GM21528 (cell line): Measurements from ENCODE around the gene MARCHF4.

Experiments
- ATAC-seq: cut with Tn5 transposase; IDR thresholded peaks from one replicate; pipeline ENCODE4 v1.9.1; 2021; ENCODE audit warnings: mild to moderate bottlenecking, moderate library complexity; ENCODE audit not compliant: unreplicated experiment, low FRiP score

The MARCHF4 gene

DNA sequence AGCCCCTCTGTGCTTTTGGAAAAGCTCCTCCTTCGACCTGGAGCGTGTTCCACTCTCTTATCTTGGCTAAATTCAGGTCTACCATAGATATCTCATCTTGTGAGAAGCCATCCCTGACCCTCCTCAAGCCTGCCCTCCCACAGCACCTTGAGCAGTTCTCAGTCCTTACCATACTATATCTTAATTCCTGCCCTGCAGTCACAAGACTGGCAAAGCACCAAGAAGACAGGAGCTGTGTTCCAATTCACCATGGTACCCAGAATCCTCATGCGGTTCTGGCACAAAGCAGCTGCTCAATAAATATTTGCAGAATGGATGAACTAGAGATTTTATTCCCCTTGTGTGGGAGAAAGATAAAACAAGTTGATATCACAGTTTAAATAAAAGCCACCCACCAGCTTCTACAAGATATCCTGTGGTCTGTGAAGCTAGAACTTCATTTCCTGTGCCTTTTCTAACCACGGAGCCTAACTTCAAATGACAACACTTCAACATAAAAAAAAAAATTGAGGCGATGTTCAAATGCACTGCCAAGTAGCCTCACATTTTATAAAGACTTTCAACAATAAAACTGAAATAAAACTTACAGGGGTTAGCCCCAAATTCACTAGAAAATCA, 19.5 kb downstream of the MARCHF4 start:
- no peak for ATAC-seq

DNA sequence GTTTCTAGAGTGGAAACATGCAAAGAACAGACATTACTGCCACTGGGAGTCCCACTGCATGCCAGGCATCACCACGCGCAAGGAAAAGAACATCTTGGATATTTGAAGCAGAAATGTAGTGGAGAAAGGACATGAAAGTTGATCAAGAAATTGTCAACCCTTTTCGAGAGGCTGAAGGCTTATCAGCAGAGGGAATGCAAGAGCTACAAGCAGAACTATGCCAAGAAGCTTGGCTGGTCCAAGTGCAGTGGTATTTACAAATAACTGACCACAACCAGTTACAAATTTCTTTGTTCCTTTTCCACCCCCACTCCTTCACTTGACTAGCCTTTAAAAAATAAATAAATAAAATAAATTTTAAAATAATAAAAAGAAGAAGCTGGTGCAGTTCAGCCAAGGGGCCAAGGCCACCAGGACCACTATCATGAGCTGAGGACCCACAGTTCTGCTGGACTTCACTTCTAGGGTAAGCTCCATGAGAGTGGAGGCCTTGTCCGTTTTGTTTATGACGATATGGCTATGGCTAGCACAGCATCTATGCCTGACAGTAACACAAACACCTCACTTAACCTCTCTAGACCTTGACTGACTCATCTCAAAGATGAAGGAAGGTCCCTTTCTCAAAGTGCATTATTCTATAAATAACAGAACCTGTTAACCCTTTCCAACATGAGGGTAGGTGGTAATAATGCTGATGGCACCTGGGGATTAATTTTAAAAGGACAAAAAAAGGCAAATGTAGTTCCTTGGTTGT, 20.9 kb downstream of the MARCHF4 start:
- ATAC-seq = no peak

DNA sequence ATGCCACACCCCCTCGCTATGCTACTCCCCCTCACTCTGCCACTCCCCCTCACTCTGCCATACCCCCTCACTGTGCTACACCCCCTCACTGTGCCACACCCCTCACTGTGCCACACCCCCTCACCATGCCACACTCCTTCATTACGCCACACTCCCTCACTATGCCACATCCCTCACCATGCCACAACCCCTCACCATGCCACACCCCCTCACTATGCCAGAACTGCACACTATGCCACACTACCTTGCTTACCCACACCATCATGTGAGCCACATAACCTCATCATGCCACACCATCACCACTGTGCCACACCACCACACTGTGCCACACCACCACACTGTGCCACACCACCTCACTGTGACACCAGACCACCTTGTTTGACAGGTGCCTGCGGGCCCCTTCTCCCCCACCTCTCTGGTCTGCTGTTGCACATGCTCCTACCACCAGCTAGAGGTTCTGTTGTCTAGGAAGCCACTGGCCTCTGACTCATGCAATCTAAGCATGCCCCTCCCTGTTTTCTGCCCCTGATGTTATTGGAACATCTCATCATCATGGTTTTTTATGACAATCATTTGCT, 22.0 kb downstream of the MARCHF4 start:
- ATAC-seq = no peak

- ATAC-seq = no peak
Measured at GRCh38 chr2:216349366-216349765, 22.9 kb downstream of the MARCHF4 start.

- no peak for ATAC-seq
Measured at GRCh38 chr2:216348756-216349308, 23.5 kb downstream of the MARCHF4 start.

DNA sequence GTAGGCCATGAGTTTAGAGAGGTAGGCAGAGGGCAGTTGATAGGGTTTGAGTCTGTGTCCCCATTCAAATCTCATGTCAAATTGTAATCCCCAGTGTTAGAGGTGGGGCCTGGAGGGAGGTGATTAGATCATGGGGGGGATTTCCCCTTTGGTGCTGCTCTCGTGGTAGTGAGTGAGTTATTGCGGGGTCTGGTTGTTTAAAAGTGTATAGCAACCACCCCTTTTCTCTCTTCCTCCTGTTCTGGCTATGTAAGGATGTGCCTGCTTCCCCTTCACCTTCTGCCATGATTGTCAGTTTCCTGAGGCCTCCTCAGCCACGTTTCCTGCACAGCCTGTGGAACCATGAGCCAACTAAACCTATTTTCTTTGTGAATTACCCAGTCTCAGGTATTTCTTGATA, 25.5 kb downstream of the MARCHF4 start:
- no peak for ATAC-seq

GRCh38 chr2:216345846-216346245, 26.4 kb downstream of the MARCHF4 start:
- no peak for ATAC-seq

DNA sequence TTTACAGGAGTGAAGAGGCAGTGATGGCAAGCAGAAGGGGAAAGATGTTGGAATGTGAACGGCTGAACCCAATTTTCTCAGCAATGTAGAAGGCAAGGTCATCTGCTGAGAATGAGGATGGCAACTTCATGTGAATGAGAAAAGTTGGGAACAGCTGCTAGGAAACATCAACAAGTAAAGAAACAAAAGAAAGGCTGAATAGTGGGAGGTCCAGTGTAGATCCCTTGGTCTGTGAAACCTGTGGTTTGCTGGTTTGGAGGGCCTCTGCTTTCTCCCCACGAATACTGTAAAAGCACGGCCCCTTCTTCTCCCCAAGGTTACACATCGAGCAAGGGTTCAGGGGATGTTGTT, 27.4 kb downstream of the MARCHF4 start:
- ATAC-seq = no peak

DNA sequence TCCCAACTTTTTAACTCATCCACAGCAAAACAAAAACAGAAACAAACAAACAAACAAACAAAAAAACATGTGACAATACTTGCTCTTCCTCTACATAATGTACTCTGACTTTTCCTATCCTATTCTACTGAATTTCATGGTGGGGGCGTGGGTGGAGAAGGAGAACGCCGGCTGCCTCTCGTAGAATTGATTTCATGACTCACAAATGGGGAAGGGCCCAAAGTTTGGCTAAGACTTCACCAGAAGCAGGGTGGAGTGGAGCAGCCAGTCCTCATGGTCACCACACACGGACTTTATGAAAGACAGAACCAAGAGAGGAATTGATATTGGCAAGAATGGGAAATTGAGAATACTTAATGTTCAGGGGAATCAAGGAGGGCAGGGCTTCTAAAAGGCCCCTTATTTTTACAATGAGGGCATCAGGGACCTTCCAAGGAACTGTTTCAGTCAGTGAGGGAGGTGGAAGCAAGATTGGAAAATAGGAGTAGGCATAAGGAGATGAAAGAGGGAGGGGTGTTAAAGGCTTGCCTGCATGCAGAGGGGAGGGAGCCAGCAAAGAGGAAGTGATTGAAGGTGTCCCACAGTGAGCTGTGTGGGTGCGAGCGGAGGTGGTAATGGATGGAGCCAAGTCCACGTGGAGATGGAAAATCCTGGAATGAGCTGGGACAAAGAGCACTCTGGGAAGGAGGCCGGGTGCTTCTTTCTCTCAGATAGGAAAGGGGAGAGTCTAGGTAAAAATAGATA, 27.9 kb downstream of the MARCHF4 start:
- no peak for ATAC-seq

GRCh38 chr2:216343221-216343980, 28.9 kb downstream of the MARCHF4 start:
- ATAC-seq = no peak

DNA sequence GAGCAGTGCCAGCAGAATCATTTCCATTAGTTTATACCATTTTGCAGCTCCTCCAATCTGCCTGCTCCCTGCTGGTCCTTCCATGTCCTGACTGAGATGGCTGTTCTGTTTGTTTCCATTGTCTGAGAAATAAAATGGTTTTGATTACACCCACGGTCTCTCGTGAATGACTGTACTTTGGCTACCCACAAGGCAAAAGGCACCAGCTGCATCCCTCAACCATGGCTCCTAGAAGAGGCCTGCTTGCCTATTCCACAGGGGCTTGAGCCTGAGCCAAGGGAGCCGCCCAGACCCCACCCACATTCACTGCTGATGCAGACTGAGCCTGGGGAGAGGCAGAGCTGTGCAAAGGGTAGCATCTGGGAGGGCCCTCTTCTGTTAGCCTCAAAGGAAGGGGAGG, 31.2 kb downstream of the MARCHF4 start:
- no peak for ATAC-seq

GRCh38 chr2:216340280-216340631, 32.0 kb downstream of the MARCHF4 start:
- ATAC-seq = no peak

DNA sequence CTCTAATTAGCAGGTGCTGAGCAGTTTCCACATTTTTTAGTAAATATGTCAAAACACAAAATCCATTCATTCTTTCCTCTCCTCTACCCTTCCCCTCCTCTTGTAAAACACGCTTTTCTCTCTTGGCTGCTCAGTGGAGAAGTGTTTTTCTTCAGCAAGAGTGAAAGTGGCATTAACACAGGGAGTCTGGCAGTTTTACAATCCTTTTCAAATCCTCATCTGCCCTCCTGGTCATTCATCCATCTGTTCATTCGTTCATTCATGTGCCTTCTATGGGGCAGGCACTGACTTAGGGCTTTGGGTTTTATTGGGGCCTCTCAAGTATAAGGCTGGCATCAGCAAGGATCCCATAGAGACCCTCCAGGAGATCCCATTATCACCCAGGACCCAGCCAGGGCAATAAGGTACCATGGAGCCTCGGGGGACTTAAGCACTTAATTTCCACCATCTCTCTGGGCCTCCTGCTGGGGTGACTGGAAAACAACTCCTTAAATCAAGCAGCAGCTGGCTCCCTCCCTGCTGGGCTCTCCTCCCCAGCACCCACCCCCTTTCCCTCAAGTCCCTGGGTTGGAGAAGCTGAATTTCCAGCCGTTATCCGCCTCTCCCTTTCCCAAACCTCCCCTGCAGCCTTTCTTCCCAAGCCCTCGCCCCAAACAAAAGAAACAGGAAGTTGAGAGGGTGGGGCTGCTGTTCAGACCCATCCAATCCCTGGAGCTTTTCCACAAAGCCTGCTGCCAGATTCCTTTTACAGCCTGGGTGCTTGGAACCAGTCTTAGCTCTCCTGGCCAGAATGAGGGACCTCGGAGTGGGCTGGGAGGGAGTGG, 32.6 kb downstream of the MARCHF4 start:
- ATAC-seq = no peak

GRCh38 chr2:216335252-216335651, 37.0 kb downstream of the MARCHF4 start:
- ATAC-seq = no peak

DNA sequence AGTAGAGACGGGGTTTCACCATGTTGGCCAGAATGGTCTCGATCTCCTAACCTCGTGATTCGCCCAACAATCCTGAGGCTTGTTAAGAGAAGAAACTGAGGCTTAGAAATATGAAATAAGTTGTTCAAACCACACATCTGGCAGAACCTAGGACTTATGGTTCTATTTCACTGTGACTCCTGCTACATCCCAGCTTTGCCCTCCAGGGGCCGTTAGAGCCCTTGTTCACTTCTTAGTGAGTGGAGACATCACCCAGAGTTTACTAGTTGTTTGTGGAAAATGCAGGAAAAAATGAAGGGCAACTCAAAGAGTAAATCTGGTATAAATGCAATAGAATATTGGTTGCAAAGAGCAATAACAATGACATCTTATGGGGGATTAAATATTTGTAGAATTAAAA, 43.9 kb downstream of the MARCHF4 start:
- ATAC-seq = no peak

DNA sequence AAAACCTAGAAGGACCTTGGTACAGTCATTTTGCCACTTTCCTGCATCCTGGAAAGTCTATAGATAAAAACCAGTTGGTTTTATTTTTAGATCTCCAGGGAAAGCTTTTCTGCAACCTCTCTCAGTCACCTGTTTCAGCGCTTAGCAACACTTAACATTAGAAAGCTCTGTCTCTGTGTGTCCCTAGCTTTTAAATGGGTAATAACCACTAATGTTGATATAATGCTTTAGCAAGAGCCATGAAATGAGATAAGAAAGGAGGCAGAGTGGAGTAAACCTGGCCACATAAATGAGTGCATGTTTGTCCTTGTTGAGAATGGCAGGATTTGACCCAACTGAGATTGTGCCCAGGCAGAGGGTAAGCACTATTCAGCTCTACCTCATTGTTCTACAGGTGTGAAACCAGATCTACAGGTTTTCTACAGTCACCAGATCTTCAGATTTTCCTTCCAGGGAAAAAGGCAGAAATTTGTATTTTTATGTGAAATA, 44.8 kb downstream of the MARCHF4 start:
- no peak for ATAC-seq
